ENCODE results near the gene GPM6B.

GRCh38 chrX:13827298-13828090 is 10.6 kb upstream of the GPM6B start:
- TF ChIP-seq CTCF (conservative IDR thresholded peaks at IDR 0.05; ENCODE audit: low read depth in 2 of 2) (no peak), POLR2AphosphoS5 (IDR thresholded peaks at IDR 0.05; ENCODE audit: low read depth) (no peak), EZH2phosphoT487 (IDR thresholded peaks at IDR 0.05; ENCODE audit: unreplicated experiment) (no peak)

Data from GM23338 (cell line).